Osteocyte (in vitro differentiated cells): ENCODE measurements around the gene RAB5B. TPM values are rescaled to one million over a fixed set of nuclear protein-coding genes. Genes with fewer than 3 reads are reported as not detected.
"Not testable (repeated sequence)": the region's sequence is repeated elsewhere in the genome, so short reads cannot be mapped to it uniquely, and the experiment has no call there.

Experiments used
- DNase-seq: peaks from one replicate; pipeline ENCODE4 v3.0.0; 2021; ENCODE audit warnings: mixed read lengths; ENCODE audit not compliant: unreplicated experiment; ENCODE audit errors: extremely low spot score
- H3K27ac Mint-ChIP-seq: one replicate; pipeline ENCODE4 v1.8.0; 2021; ENCODE audit warnings: mild to moderate bottlenecking, mixed read lengths; ENCODE audit not compliant: unreplicated experiment
- H3K27me3 Mint-ChIP-seq: one replicate; pipeline ENCODE4 v1.8.0; 2021; ENCODE audit warnings: mixed read lengths; ENCODE audit not compliant: unreplicated experiment
- H3K36me3 Mint-ChIP-seq: one replicate; pipeline ENCODE4 v1.8.0; 2021; ENCODE audit warnings: mixed read lengths; ENCODE audit not compliant: unreplicated experiment
- H3K4me1 Mint-ChIP-seq: one replicate; pipeline ENCODE4 v1.8.0; 2021; ENCODE audit warnings: mixed read lengths; ENCODE audit not compliant: unreplicated experiment
- H3K4me3 Mint-ChIP-seq: one replicate; pipeline ENCODE4 v1.8.0; 2021; ENCODE audit warnings: mild to moderate bottlenecking, moderate library complexity, mixed read lengths; ENCODE audit not compliant: unreplicated experiment
- H3K9me3 Mint-ChIP-seq: one replicate; pipeline ENCODE4 v1.8.0; 2021; ENCODE audit warnings: mixed read lengths; ENCODE audit not compliant: unreplicated experiment
- CTCF ChIP-seq: fragments of 200-600 bp; sonication (generic); IDR thresholded peaks from 2 replicates; pipeline ENCODE4 v1.5.0; 2021; ENCODE audit warnings: antibody characterized with exemption, mild to moderate bottlenecking, moderate library complexity
- total RNA-seq: library from RNA; stranded (reverse); gene quantifications from 2 replicates; pipeline ENCODE4 v1.2.1, GENCODE V29; 2021

Gene RAB5B
- total RNA-seq, 1 donor from 2014 or later, result 126 TPM

GRCh38 chr12:55974308-55974730, 441 bp downstream of the RAB5B start:
- TF ChIP-seq CTCF, result no peak
- DNase-seq, result no peak
- Mint-ChIP-seq H3K36me3 (peaks cover 4% of the 10 kb centered on the region), H3K4me3 (no peak overlapping the region), H3K27ac (no peak overlapping the region), H3K9me3 (no peaks in the 10 kb centered on the region), H3K4me1 (peaks cover 10% of the 10 kb centered on the region), H3K27me3 (no peaks in the 10 kb centered on the region)

- no peak overlapping the region for H3K27ac Mint-ChIP-seq
- H3K36me3 Mint-ChIP-seq, result peaks cover 20% of the 10 kb centered on the region
- H3K4me3 Mint-ChIP-seq, result no peak overlapping the region
- DNase-seq, result no peak
- H3K27me3 Mint-ChIP-seq, result no peaks in the 10 kb centered on the region
- no peaks in the 10 kb centered on the region for H3K9me3 Mint-ChIP-seq
- peaks cover 7% of the 10 kb centered on the region for H3K4me1 Mint-ChIP-seq
- TF ChIP-seq CTCF, result no peak
Measured at GRCh38 chr12:55978393-55978792, 4.5 kb downstream of the RAB5B start.

- Mint-ChIP-seq H3K9me3 (no peaks in the 10 kb centered on the region), H3K4me1 (peaks cover 7% of the 10 kb centered on the region), H3K27ac (no peak overlapping the region), H3K27me3 (no peaks in the 10 kb centered on the region), H3K36me3 (peaks cover 25% of the 10 kb centered on the region), H3K4me3 (no peak overlapping the region)
- TF ChIP-seq CTCF, result no peak
- no peak for DNase-seq
Measured at GRCh38 chr12:55979069-55979468, 5.2 kb downstream of the RAB5B start.

- not testable (repeated sequence) for H3K4me1 Mint-ChIP-seq, H3K4me3 Mint-ChIP-seq, H3K27ac Mint-ChIP-seq, H3K9me3 Mint-ChIP-seq, H3K27me3 Mint-ChIP-seq, DNase-seq
- peaks cover 25% of the 10 kb centered on the region for H3K36me3 Mint-ChIP-seq
Measured at GRCh38 chr12:55981882-55982281, 8.0 kb downstream of the RAB5B start.

- Mint-ChIP-seq H3K36me3 (peaks cover 25% of the 10 kb centered on the region), H3K9me3 (no peaks in the 10 kb centered on the region), H3K4me1 (no peaks in the 10 kb centered on the region), H3K27me3 (no peaks in the 10 kb centered on the region), H3K4me3 (no peak overlapping the region), H3K27ac (no peak overlapping the region)
- no peak for TF ChIP-seq CTCF
- no peak for DNase-seq
Measured at GRCh38 chr12:55982319-55982936, 8.6 kb downstream of the RAB5B start.
